Measurements from ENCODE around the gene PIGR. TPM values are rescaled to one million over a fixed set of nuclear protein-coding genes. Genes with fewer than 3 reads are reported as not detected.

PIGR gene
- total and polyA plus RNA-seq, 10 of the 15 experiments (the other 5 are each of a cell fraction or from before 2014, with no cell fraction given), result 0.96 to 7.6 (median 1.8) TPM

DNA sequence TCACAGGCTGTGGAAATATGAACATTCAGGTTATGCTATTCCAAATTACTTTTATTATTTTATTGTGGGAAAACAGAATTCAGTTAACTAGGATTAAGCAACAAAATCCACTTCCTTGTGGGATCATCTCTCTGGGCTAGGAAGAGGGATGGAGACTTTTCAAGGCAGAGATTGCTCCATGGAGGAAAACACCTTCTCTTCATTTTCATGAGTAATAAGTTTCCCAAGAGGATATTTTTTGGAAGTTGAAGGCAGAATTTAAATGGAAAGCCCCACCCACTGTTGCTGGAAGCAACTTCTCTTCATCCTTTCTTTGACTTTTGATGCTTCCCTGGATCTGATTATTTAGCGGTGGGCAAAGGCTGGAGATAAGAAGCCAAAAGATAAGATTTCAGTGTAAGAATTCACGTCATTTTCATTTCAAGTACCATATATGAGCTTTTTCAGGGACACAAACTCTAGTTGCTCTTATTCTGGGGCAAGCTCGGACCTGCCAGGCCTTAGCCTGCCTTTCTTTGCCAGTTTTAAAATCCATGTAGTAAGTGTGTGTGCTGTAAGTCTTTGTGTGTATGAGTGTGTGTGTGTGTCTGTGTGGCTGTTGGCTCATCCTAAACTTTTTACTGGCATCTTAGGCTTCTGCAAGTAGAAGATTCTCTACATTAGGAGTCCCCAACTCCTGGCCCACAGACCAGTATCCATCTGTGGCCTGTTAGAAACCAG lies 60.8 kb downstream of the PIGR start:
- no peaks in the 10 kb centered on the region for H3K9me3 ChIP-seq (replicated peaks; ENCODE audit: control insufficient read depth, insufficient read depth, low read length)
- FAIRE-seq (no peak), ATAC-seq (no peak), DNase-seq (ENCODE audit: low read depth, low spot score) (no peak)
- TF ChIP-seq MTA2 (IDR thresholded peaks at IDR 0.05; ENCODE audit: low read depth), result no peak
- TF ChIP-seq, protein P1, sequence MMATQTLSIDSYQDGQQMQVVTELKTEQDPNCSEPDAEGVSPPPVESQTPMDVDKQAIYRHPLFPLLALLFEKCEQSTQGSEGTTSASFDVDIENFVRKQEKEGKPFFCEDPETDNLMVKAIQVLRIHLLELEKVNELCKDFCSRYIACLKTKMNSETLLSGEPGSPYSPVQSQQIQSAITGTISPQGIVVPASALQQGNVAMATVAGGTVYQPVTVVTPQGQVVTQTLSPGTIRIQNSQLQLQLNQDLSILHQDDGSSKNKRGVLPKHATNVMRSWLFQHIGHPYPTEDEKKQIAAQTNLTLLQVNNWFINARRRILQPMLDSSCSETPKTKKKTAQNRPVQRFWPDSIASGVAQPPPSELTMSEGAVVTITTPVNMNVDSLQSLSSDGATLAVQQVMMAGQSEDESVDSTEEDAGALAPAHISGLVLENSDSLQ (IDR thresholded peaks at IDR 0.05), result no peak
- TF ChIP-seq SP1 (IDR thresholded peaks at IDR 0.05; ENCODE audit: low read depth, low read length), result no peak
- TF ChIP-seq SMAD5 (IDR thresholded peaks at IDR 0.05; ENCODE audit: low read depth), result no peak
- TF ChIP-seq, protein P2, sequence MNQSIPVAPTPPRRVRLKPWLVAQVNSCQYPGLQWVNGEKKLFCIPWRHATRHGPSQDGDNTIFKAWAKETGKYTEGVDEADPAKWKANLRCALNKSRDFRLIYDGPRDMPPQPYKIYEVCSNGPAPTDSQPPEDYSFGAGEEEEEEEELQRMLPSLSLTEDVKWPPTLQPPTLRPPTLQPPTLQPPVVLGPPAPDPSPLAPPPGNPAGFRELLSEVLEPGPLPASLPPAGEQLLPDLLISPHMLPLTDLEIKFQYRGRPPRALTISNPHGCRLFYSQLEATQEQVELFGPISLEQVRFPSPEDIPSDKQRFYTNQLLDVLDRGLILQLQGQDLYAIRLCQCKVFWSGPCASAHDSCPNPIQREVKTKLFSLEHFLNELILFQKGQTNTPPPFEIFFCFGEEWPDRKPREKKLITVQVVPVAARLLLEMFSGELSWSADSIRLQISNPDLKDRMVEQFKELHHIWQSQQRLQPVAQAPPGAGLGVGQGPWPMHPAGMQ (IDR thresholded peaks at IDR 0.05; ENCODE audit: borderline replicate concordance), result no peak
- no peak for TF ChIP-seq BMI1 (IDR thresholded peaks at IDR 0.05; ENCODE audit: borderline replicate concordance)
- TF ChIP-seq SUZ12 (IDR thresholded peaks at IDR 0.05; ENCODE audit: unreplicated experiment), result no peak
- TF ChIP-seq, protein P3, sequence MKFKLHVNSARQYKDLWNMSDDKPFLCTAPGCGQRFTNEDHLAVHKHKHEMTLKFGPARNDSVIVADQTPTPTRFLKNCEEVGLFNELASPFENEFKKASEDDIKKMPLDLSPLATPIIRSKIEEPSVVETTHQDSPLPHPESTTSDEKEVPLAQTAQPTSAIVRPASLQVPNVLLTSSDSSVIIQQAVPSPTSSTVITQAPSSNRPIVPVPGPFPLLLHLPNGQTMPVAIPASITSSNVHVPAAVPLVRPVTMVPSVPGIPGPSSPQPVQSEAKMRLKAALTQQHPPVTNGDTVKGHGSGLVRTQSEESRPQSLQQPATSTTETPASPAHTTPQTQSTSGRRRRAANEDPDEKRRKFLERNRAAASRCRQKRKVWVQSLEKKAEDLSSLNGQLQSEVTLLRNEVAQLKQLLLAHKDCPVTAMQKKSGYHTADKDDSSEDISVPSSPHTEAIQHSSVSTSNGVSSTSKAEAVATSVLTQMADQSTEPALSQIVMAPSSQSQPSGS (IDR thresholded peaks at IDR 0.05; ENCODE audit: low read length), result no peak
- TF ChIP-seq POU2F2 (IDR thresholded peaks at IDR 0.05; ENCODE audit: borderline replicate concordance, low read depth, low read length), result no peak
- TF ChIP-seq SPI1 (IDR thresholded peaks at IDR 0.05; ENCODE audit: borderline replicate concordance, insufficient read depth, low read depth, low read length), result no peak
- TF ChIP-seq CBX3 (IDR thresholded peaks at IDR 0.05; ENCODE audit: borderline replicate concordance, low read depth), result no peak
- no peak for TF ChIP-seq HDAC2 (IDR thresholded peaks at IDR 0.05)
- TF ChIP-seq YY1 (IDR thresholded peaks at IDR 0.05; ENCODE audit: low read depth, low read length), result no peak
- TF ChIP-seq ESRRA (IDR thresholded peaks at IDR 0.05; ENCODE audit: low read length), result no peak
- no peak for TF ChIP-seq RB1 (IDR thresholded peaks at IDR 0.05; ENCODE audit: borderline replicate concordance)
- TF ChIP-seq, protein P4, sequence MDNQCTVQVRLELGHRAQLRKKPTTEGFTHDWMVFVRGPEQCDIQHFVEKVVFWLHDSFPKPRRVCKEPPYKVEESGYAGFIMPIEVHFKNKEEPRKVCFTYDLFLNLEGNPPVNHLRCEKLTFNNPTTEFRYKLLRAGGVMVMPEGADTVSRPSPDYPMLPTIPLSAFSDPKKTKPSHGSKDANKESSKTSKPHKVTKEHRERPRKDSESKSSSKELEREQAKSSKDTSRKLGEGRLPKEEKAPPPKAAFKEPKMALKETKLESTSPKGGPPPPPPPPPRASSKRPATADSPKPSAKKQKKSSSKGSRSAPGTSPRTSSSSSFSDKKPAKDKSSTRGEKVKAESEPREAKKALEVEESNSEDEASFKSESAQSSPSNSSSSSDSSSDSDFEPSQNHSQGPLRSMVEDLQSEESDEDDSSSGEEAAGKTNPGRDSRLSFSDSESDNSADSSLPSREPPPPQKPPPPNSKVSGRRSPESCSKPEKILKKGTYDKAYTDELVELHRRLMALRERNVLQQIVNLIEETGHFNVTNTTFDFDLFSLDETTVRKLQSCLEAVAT (IDR thresholded peaks at IDR 0.05), result no peak
- no peak for TF ChIP-seq RAD21 (IDR thresholded peaks at IDR 0.05; ENCODE audit: insufficient read depth, low read depth, low read length)
- TF ChIP-seq IRF4 (IDR thresholded peaks at IDR 0.05; ENCODE audit: low read depth, low read length), result no peak
- TF ChIP-seq CEBPB (IDR thresholded peaks at IDR 0.05; ENCODE audit: borderline replicate concordance in 1 of 2, low read depth in 2 of 2, low read length in 2 of 2), result no peak
- no peak for TF ChIP-seq LARP7 (IDR thresholded peaks at IDR 0.05)
- POLR2A ChIA-PET, result interaction anchor here (0.7 to 1.2 kb wide), 2 partner anchors 8 to 14 kb away, joined by 3 to 5 read pairs; no protein-coding TSS in a partner anchor
- no peak overlapping the region for H3K9ac ChIP-seq (ENCODE audit: control insufficient read depth, insufficient read depth, low read length)
- no peak overlapping the region for H2AFZ ChIP-seq (ENCODE audit: control insufficient read depth, low read depth, low read length)
- BruUV-seq (replicated peaks), result no TSS peak
- no peaks in the 10 kb centered on the region for H3K27me3 ChIP-seq (replicated peaks in 1 of 2; ENCODE audit: control insufficient read depth in 2 of 2, insufficient read depth in 2 of 2, low read length in 1 of 2)
- H3K79me2 ChIP-seq (ENCODE audit: control insufficient read depth, insufficient read depth, low read length), result no peaks in the 10 kb centered on the region
- no peaks in the 10 kb centered on the region for H4K20me1 ChIP-seq (ENCODE audit: control insufficient read depth, insufficient read depth)
- no peak overlapping the region for H3K27ac ChIP-seq (ENCODE audit: control insufficient read depth, insufficient read depth)
- whole genome bisulfite sequencing (ENCODE audit: insufficient coverage, insufficient replicate concordance, low lambda C conversion rate, missing lambda C conversion rate), result 33% methylated on average over 3 of the region's 3 CpGs
- SMC1A ChIA-PET (ENCODE audit: uncharacterized antibody, unreplicated experiment), result interaction anchor here (1.3 to 3.6 kb wide), 5 partner anchors 10 to 26 kb away, joined by 3 to 16 read pairs (median 7); no protein-coding TSS in a partner anchor
- H3K4me1 ChIP-seq (ENCODE audit: control insufficient read depth, insufficient read depth, low read length), result no peaks in the 10 kb centered on the region
- no peak overlapping the region for H3K4me2 ChIP-seq (ENCODE audit: control insufficient read depth, insufficient read depth)
- CTCF ChIA-PET, result interaction anchor here (0.7 to 3.4 kb wide), 8 partner anchors 19 to 97 kb away, joined by 3 to 22 read pairs (median 6); partner anchors contain the start of gene IL20
- H3K4me3 ChIP-seq, result no peak overlapping the region
- H3K36me3 ChIP-seq (ENCODE audit: control insufficient read depth in 2 of 2, insufficient read depth in 2 of 2, low read length in 1 of 2), result no peaks in the 10 kb centered on the region
- intact Hi-C loops (cut with micrococcal nuclease; ENCODE audit: unreplicated experiment) (no loop called here), in situ Hi-C loops (cut with MboI) (no loop called here)
- RAD21 ChIA-PET (ENCODE audit: unreplicated experiment), result interaction anchor here (1.5 kb wide), 1 partner anchor 51 kb away, joined by 3 read pairs; no protein-coding TSS in a partner anchor
